OCI-LY1 (cell line): ENCODE data around the gene ZBTB7A.
A peak's percentile ranks its signal among the peaks of the same experiment; 100 is the strongest.

ENCODE experiments used
- CTCF ChIP-seq: fragments of 200-600 bp; sonication (generic), shearing (Covaris generic); IDR thresholded peaks from 2 replicates; pipeline ENCODE4 v1.5.1; 2017; ENCODE audit warnings: mild to moderate bottlenecking, antibody characterized with exemption, low read length, moderate library complexity, mixed read lengths
- EZH2 ChIP-seq: fragments of 200-600 bp; sonication (generic), shearing (Covaris generic); IDR thresholded peaks from 2 replicates; pipeline ENCODE4 v1.8.0; 2017; ENCODE audit warnings: borderline replicate concordance, mixed run types, mild to moderate bottlenecking, antibody characterized with exemption, low read length, moderate library complexity, mixed read lengths

- TF ChIP-seq CTCF (peak; percentile 34), EZH2 (no peak)
Measured at GRCh38 chr19:4063369-4064148, 3.1 kb downstream of the ZBTB7A start.
